HEK293T (cell line): ENCODE data around the gene ALK.

Source experiments
- ARNT ChIP-seq: fragments of 450-650 bp; IDR thresholded peaks from 2 replicates; pipeline ENCODE4 v1.6.1; 2017; ENCODE audit warnings: mild to moderate bottlenecking
- BHLHE40 ChIP-seq: fragments of 450-650 bp; IDR thresholded peaks from 2 replicates; pipeline ENCODE4 v1.6.1; 2016; ENCODE audit warnings: mild to moderate bottlenecking, moderate library complexity, borderline replicate concordance
- CTBP1 ChIP-seq: fragments of 450-650 bp; IDR thresholded peaks from 2 replicates; pipeline ENCODE4 v1.6.1; 2016; ENCODE audit warnings: borderline replicate concordance
- ELF4 ChIP-seq: fragments of 450-650 bp; IDR thresholded peaks from 2 replicates; pipeline ENCODE4 v1.6.1; 2017; ENCODE audit warnings: antibody characterized with exemption
- FOXA1 ChIP-seq: fragments of 450-650 bp; IDR thresholded peaks from 2 replicates; pipeline ENCODE4 v1.6.1; 2016; ENCODE audit warnings: mild to moderate bottlenecking
- FOXK2 ChIP-seq: fragments of 450-650 bp; IDR thresholded peaks from 2 replicates; pipeline ENCODE4 v1.6.1; 2016; ENCODE audit warnings: mild to moderate bottlenecking
- FOXM1 ChIP-seq: fragments of 450-650 bp; IDR thresholded peaks from 2 replicates; pipeline ENCODE4 v1.6.1; 2017; ENCODE audit warnings: mild to moderate bottlenecking, borderline replicate concordance
- HDGF ChIP-seq: fragments of 450-650 bp; IDR thresholded peaks from 2 replicates; pipeline ENCODE4 v1.6.1; 2017; ENCODE audit warnings: antibody characterized with exemption, borderline replicate concordance
- PKNOX1 ChIP-seq: fragments of 450-650 bp; IDR thresholded peaks from 2 replicates; pipeline ENCODE4 v1.6.1; 2016
- SP1 ChIP-seq: fragments of 450-650 bp; IDR thresholded peaks from 2 replicates; pipeline ENCODE4 v1.6.1; 2017
- SUZ12 ChIP-seq: fragments of 450-650 bp; IDR thresholded peaks from 2 replicates; pipeline ENCODE4 v1.6.1; 2016; ENCODE audit warnings: mild to moderate bottlenecking
- TARDBP ChIP-seq: fragments of 450-650 bp; IDR thresholded peaks from 2 replicates; pipeline ENCODE4 v1.6.1; 2016
- ZNF384 ChIP-seq: fragments of 450-650 bp; IDR thresholded peaks from 2 replicates; pipeline ENCODE4 v1.6.1; 2016

DNA sequence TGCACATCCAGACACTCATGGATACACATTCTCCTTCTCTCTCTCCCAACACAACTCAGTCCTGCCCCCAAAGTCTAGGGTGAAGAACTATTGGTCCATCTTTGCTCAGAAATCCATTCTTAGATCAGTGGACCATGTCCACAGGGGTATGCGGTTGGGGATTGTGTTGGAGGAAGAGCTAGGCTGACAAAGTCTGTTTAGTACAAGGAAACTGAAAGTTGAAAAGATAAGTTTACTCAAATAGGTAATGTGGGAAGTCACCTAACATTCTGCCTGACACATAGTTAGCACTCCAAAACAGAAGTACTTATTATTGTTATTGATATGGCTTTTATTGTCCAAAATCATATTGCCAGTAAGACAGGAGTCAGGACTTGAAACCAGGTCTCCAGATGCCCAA lies 55.9 kb downstream of the ALK start:
- TF ChIP-seq FOXK2: no peak
- TF ChIP-seq BHLHE40: no peak
- TF ChIP-seq TARDBP: no peak
- TF ChIP-seq ELF4: no peak
- no peak for TF ChIP-seq FOXA1
- no peak for TF ChIP-seq ARNT
- no peak for TF ChIP-seq CTBP1
- no peak for TF ChIP-seq SP1
- TF ChIP-seq ZNF384: no peak
- TF ChIP-seq PKNOX1: no peak
- no peak for TF ChIP-seq SUZ12
- TF ChIP-seq HDGF: no peak
- TF ChIP-seq FOXM1: no peak
